Measurements from ENCODE around the gene ZNF107. TPM values are rescaled to one million over a fixed set of nuclear protein-coding genes. Genes with fewer than 3 reads are reported as not detected.
"Not testable (repeated sequence)": the region's sequence is repeated elsewhere in the genome, so short reads cannot be mapped to it uniquely, and the experiment has no call there.

ZNF107 gene
- total RNA-seq, 2 donors from 2014 or later: 16.0 to 23.4 TPM

DNA sequence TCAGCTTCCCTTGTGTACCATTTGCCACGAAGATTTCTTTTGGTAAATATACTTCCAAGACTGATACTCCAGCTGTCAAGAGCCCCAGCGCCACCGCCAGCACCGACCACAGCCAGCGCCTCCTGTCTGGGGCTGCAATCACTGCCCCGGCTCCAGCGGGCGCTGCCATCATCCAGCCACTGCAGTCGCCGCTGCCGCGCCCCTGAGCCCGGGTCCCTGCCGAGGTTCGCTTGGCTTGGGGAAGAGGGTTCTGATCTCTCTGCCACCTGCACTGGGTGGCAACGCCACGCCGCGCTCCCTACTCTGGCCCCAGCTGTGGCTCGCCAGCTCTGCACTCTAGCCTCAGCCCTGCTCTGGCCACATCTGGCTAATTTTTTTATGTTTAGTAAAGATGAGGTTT, 70.6 kb downstream of the ZNF107 start:
- Mint-ChIP-seq H3K4me1 (no peaks in the 10 kb centered on the region), H3K36me3 (ENCODE audit: low read depth) (no peaks in the 10 kb centered on the region), H3K9me3 (no peaks in the 10 kb centered on the region), H3K4me3 (no peak overlapping the region), H3K27me3 (no peaks in the 10 kb centered on the region), H3K27ac (no peak overlapping the region)
- ATAC-seq (replicated peaks): no peak

DNA sequence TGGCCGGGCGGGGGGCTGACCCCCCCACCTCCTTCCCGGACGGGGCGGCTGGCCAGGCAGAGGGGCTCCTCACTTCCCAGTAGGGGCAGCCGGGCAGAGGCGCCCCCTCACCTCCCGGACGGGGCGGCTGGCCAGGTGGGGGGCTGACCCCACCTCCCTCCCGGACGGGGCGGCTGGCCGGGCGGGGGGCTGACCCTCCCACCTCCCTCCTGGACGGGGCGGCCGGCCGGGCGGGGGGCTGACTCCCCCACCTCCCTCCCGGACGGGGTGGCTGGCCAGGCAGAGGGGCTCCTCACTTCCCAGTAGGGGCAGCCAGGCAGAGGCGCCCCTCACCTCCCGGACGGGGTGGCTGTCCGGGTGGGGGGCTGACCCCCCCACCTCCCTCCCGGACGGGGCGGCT, 72.5 kb downstream of the ZNF107 start:
- H3K27ac Mint-ChIP-seq; H3K4me3 Mint-ChIP-seq; H3K9me3 Mint-ChIP-seq; H3K27me3 Mint-ChIP-seq; H3K4me1 Mint-ChIP-seq; ATAC-seq (replicated peaks); H3K36me3 Mint-ChIP-seq (ENCODE audit: low read depth): not testable (repeated sequence)

DNA sequence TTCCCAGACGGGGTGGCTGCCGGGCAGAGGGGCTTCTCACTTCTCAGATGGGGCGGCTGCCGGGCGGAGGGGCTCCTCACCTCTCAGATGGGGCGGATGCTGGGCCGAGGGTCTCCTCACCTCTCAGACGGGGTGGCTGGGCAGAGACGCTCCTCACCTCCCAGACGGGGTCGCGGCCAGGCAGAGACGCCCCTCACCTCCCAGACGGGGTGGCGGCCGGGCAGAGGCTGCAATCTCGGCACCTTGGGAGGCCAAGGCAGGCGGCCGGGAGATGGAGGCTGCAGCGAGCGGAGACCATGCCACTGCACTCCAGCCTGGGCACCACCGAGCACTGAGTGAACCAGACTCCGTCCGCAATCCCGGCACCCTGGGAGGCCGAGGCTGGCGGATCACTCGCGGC, 73.0 kb downstream of the ZNF107 start:
- H3K27ac Mint-ChIP-seq; H3K27me3 Mint-ChIP-seq; H3K4me1 Mint-ChIP-seq; ATAC-seq (replicated peaks); H3K36me3 Mint-ChIP-seq (ENCODE audit: low read depth); H3K9me3 Mint-ChIP-seq; H3K4me3 Mint-ChIP-seq: not testable (repeated sequence)

DNA sequence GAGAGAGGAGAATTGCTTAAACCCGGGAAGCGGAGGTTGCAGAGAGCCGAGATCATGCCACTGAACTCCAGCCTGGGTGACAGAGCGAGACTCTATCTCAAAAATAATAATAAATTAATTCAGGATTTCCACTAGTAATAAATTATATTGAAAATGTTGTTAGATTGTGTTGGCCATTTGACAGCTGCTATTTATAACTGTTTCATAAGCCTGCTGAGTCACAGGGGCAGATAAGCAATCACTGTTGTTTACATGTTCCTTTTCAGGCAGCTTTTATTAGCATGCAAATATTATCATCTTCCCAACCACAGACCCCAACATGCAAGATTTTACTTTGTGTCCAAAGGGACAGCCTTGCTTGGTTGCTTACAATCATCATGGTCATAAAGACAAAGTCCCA, 78.7 kb downstream of the ZNF107 start:
- no peak overlapping the region for H3K27ac Mint-ChIP-seq
- peaks cover 5% of the 10 kb centered on the region for H3K9me3 Mint-ChIP-seq
- no peaks in the 10 kb centered on the region for H3K36me3 Mint-ChIP-seq (ENCODE audit: low read depth)
- H3K4me3 Mint-ChIP-seq: no peak overlapping the region
- no peak for ATAC-seq (replicated peaks)
- no peaks in the 10 kb centered on the region for H3K4me1 Mint-ChIP-seq
- H3K27me3 Mint-ChIP-seq: no peaks in the 10 kb centered on the region

DNA sequence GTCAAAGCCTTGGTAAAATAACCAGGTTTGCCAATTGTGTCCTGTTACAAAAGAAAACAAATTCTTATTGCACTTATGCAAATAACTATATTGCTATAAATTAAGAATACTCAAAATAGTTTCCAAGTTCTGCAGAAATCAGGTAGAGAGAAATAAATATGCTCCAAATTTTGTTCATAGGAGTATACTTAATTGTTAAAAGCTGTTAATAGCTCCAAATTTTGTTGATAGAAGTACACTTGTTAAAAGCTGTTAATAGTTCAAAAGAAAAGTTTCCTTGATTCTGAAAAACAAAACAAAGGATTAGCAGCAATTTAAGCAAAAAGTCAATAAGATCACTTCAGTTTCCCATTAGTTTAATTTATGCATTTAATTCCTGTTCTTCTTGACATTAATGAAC, 81.9 kb downstream of the ZNF107 start:
- Mint-ChIP-seq H3K27me3 (no peaks in the 10 kb centered on the region), H3K27ac (no peak overlapping the region), H3K4me3 (no peak overlapping the region), H3K36me3 (ENCODE audit: low read depth) (no peaks in the 10 kb centered on the region), H3K9me3 (peaks cover 5% of the 10 kb centered on the region), H3K4me1 (no peaks in the 10 kb centered on the region)
- ATAC-seq (replicated peaks): no peak

DNA sequence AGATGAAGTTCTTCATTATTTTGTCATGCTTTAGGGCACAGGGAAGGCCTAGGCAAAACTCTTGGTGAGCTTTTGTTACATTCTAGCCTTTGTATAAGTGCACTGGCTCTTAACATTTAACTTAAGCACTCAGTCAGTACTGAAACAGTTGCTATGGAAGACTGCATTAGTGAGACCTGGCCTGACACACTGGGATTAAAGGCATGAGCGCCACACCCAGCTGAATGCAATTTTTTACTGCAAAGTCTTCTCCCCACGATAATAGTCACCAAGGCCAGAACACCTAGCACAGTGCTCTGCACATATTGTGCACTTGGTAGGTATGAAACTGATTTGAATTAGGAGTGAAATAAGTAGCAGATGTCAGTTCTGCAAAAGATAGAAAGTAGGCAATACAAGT, 87.1 kb downstream of the ZNF107 start:
- Mint-ChIP-seq H3K36me3 (ENCODE audit: low read depth) (no peaks in the 10 kb centered on the region), H3K4me1 (no peaks in the 10 kb centered on the region), H3K27me3 (no peaks in the 10 kb centered on the region), H3K4me3 (no peak overlapping the region), H3K9me3 (no peaks in the 10 kb centered on the region), H3K27ac (no peak overlapping the region)
- no peak for ATAC-seq (replicated peaks)

DNA sequence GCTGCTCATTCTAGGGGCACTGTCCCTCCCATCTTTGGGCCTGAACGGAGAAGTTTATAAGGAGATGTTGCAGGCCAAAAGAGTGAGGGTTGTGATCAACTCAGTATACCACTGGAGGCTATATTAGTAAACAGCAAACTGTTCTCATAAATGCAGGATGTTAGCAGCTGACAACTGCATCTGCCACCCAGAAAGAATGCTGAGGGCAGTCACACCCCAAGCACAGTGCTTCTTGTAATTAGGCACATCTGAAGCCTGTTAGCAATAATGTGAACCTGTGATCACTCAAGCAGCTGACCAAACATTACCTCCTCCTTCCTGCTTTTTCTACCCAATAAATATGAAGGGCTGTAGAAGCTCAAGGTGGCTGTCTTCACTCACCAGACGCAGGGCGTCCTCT, 89.9 kb downstream of the ZNF107 start:
- Mint-ChIP-seq H3K27me3 (no peaks in the 10 kb centered on the region), H3K4me3 (no peak overlapping the region), H3K27ac (no peak overlapping the region), H3K36me3 (ENCODE audit: low read depth) (no peaks in the 10 kb centered on the region), H3K4me1 (no peaks in the 10 kb centered on the region), H3K9me3 (no peaks in the 10 kb centered on the region)
- no peak for ATAC-seq (replicated peaks)

DNA sequence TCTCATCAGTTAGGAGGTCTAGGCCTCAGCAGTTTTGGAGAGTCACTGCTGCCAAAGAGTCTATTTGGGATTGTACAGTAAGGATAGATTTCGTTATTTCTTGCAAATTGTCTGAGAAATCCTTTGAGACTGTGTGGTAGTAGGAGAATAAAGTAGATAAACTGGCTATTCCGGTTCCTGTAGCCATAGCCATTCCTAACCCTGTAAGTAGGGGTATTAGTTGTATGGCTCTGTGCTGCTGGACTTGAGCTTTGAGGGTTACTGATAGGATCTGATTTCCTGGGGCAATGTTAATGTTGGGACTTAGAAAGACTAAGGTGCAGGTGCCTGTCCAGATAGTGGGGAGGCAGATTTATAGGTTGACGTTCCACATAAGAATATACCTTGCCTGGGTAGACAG, 92.2 kb downstream of the ZNF107 start:
- no peaks in the 10 kb centered on the region for H3K9me3 Mint-ChIP-seq
- no peaks in the 10 kb centered on the region for H3K36me3 Mint-ChIP-seq (ENCODE audit: low read depth)
- no peak overlapping the region for H3K4me3 Mint-ChIP-seq
- H3K4me1 Mint-ChIP-seq: no peaks in the 10 kb centered on the region
- peaks cover 3% of the 10 kb centered on the region for H3K27me3 Mint-ChIP-seq
- no peak overlapping the region for H3K27ac Mint-ChIP-seq
- no peak for ATAC-seq (replicated peaks)

Other genes starting within 250 kb of the ZNF107 start
- gene ZNF680, start 103.1 kb upstream of the ZNF107 start, total RNA-seq: 10 to 100 TPM; 12.1 to 21.5 TPM
- gene ZNF138, start 128.3 kb downstream of the ZNF107 start, total RNA-seq: 10 to 100 TPM; 11.4 to 12.0 TPM
- 10 to 100 TPM in 1 of 2 donors, 1 to 10 TPM in 1; 9.1 to 13.6 TPM for gene ZNF273, start 237.1 kb downstream of the ZNF107 start, total RNA-seq

Data from activated T-helper 17 cell treated with anti-CD3 and anti-CD28 coated beads, Interleukin-2, amount 50 U/mL, for 72 hours (primary cell).